ENCODE measurements around the gene COL11A2.

The COL11A2 gene

DNA sequence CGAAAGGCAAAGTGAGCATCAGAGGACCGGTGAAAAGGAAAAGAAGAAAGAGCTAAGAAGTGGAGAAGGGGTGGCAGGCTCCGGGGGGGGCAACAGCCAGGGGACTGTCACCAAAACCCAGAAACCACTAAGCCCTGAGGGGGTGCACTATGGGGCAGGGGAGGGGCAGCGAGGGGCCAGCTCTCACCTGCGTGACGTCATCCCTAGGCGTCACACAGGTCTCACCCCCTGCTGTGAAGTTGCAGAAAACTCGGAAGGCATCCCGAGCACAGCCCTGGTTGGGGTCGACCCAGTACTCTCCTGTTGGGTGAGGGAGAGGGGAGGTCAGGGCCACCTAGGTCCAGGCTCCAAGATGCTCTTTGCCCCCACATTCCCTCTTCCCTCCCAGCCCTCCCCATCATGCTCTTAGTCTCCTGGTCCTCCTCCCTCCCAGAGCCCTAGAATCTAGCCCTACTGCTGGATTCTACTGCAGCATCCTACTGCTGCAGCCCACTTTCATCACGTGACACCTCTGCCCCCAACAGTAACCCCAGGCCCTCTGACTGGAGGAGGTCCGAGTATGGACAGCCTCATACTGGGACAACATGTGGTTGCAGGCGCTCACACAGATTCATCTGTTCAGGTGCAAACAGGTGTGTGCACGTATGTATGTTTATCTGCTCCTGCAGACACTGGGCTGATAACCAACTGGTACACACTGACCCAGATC lies 27.4 kb downstream of the COL11A2 start:
- ATAC-seq, result no peak
- TF ChIP-seq BACH2 (CRISPR knock-in tag; IDR thresholded peaks at IDR 0.05; ENCODE audit: borderline replicate concordance) (no peak), ZFP30 (CRISPR knock-in tag; IDR thresholded peaks at IDR 0.05) (no peak), ISL1 (CRISPR knock-in tag; IDR thresholded peaks at IDR 0.05) (no peak), ESRRG (CRISPR knock-in tag; IDR thresholded peaks at IDR 0.05) (no peak), ZNF565 (CRISPR knock-in tag; conservative IDR thresholded peaks at IDR 0.05; ENCODE audit: low read depth) (no peak), CSDC2 (CRISPR knock-in tag; IDR thresholded peaks at IDR 0.05) (no peak), TOX (CRISPR knock-in tag; IDR thresholded peaks at IDR 0.05; ENCODE audit: borderline replicate concordance) (no peak), ARNTL (CRISPR knock-in tag; IDR thresholded peaks at IDR 0.05; ENCODE audit: borderline replicate concordance, low read depth) (no peak), PPARA (CRISPR knock-in tag; IDR thresholded peaks at IDR 0.05; ENCODE audit: borderline replicate concordance) (no peak), ZNF8 (CRISPR knock-in tag; IDR thresholded peaks at IDR 0.05) (no peak), ZC3H10 (CRISPR knock-in tag; IDR thresholded peaks at IDR 0.05) (no peak)
- TF ChIP-seq, protein P1, sequence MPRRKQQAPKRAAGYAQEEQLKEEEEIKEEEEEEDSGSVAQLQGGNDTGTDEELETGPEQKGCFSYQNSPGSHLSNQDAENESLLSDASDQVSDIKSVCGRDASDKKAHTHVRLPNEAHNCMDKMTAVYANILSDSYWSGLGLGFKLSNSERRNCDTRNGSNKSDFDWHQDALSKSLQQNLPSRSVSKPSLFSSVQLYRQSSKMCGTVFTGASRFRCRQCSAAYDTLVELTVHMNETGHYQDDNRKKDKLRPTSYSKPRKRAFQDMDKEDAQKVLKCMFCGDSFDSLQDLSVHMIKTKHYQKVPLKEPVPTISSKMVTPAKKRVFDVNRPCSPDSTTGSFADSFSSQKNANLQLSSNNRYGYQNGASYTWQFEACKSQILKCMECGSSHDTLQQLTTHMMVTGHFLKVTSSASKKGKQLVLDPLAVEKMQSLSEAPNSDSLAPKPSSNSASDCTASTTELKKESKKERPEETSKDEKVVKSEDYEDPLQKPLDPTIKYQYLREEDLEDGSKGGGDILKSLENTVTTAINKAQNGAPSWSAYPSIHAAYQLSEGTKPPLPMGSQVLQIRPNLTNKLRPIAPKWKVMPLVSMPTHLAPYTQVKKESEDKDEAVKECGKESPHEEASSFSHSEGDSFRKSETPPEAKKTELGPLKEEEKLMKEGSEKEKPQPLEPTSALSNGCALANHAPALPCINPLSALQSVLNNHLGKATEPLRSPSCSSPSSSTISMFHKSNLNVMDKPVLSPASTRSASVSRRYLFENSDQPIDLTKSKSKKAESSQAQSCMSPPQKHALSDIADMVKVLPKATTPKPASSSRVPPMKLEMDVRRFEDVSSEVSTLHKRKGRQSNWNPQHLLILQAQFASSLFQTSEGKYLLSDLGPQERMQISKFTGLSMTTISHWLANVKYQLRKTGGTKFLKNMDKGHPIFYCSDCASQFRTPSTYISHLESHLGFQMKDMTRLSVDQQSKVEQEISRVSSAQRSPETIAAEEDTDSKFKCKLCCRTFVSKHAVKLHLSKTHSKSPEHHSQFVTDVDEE (CRISPR knock-in tag; IDR thresholded peaks at IDR 0.05), result no peak

DNA sequence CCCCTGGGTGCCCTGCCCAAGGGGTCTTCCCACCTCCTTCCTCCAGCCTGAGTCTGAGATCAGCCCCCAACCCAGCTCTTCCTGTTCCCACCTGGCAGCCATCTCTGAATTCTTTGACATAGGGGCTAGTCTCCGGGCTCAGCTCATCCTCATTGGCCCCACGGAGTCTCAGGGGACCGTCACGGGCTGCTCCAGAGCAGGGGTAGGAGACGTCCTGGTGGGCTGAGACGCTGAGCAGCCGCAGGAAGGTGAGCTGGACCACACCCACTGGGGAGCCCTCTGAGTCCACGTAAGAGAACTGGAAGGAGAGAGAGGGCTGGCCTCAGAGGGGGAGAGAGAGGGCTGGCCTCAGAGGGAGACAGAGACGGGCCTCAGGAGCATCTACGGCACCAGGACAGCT lies 28.1 kb downstream of the COL11A2 start:
- TF ChIP-seq ISL1 (CRISPR knock-in tag; IDR thresholded peaks at IDR 0.05) (no peak), ZNF565 (CRISPR knock-in tag; conservative IDR thresholded peaks at IDR 0.05; ENCODE audit: low read depth) (no peak), ZFP3 (CRISPR knock-in tag; IDR thresholded peaks at IDR 0.05) (no peak), OSR1 (CRISPR knock-in tag; IDR thresholded peaks at IDR 0.05) (no peak), ZNF70 (CRISPR knock-in tag; IDR thresholded peaks at IDR 0.05) (no peak), TOX (CRISPR knock-in tag; IDR thresholded peaks at IDR 0.05; ENCODE audit: borderline replicate concordance) (no peak), ZC3H10 (CRISPR knock-in tag; IDR thresholded peaks at IDR 0.05) (no peak)
- TF ChIP-seq, protein P1 (CRISPR knock-in tag; IDR thresholded peaks at IDR 0.05), result no peak
- ATAC-seq, result no peak

DNA sequence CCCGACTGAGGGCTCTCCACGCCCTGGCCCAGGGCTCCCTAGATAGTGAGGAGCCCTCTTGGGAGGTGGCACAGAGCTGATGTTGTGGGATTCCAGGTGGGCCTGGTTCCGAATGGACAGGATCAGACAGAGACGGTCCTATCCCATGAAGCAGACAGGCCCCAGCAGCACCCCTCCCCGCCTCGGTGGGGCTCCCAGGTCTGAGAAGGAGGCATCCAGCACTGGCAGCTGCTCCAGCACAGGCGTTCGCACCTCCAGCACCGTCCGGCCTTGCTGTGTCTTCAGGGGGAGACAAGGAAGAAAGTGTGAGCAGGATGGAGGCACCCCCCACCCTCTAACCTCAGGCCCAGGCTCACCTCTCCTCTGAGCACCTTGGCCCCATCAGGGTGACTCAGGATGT lies 28.7 kb downstream of the COL11A2 start:
- TF ChIP-seq, protein P2, sequence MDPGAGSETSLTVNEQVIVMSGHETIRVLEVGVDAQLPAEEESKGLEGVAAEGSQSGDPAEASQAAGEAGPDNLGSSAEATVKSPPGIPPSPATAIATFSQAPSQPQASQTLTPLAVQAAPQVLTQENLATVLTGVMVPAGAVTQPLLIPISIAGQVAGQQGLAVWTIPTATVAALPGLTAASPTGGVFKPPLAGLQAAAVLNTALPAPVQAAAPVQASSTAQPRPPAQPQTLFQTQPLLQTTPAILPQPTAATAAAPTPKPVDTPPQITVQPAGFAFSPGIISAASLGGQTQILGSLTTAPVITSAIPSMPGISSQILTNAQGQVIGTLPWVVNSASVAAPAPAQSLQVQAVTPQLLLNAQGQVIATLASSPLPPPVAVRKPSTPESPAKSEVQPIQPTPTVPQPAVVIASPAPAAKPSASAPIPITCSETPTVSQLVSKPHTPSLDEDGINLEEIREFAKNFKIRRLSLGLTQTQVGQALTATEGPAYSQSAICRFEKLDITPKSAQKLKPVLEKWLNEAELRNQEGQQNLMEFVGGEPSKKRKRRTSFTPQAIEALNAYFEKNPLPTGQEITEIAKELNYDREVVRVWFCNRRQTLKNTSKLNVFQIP (CRISPR knock-in tag; IDR thresholded peaks at IDR 0.05; ENCODE audit: borderline replicate concordance, low read depth), result no peak
- TF ChIP-seq ZC3H10 (CRISPR knock-in tag; IDR thresholded peaks at IDR 0.05) (no peak), BACH2 (CRISPR knock-in tag; IDR thresholded peaks at IDR 0.05; ENCODE audit: borderline replicate concordance) (no peak), ZFP3 (CRISPR knock-in tag; IDR thresholded peaks at IDR 0.05) (no peak), ARNTL (CRISPR knock-in tag; IDR thresholded peaks at IDR 0.05; ENCODE audit: borderline replicate concordance, low read depth) (no peak), TCF4 (CRISPR knock-in tag; IDR thresholded peaks at IDR 0.05; ENCODE audit: borderline replicate concordance) (no peak), TOX (CRISPR knock-in tag; IDR thresholded peaks at IDR 0.05; ENCODE audit: borderline replicate concordance) (no peak)
- TF ChIP-seq, protein P3, sequence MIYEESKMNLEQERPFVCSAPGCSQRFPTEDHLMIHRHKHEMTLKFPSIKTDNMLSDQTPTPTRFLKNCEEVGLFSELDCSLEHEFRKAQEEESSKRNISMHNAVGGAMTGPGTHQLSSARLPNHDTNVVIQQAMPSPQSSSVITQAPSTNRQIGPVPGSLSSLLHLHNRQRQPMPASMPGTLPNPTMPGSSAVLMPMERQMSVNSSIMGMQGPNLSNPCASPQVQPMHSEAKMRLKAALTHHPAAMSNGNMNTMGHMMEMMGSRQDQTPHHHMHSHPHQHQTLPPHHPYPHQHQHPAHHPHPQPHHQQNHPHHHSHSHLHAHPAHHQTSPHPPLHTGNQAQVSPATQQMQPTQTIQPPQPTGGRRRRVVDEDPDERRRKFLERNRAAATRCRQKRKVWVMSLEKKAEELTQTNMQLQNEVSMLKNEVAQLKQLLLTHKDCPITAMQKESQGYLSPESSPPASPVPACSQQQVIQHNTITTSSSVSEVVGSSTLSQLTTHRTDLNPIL (CRISPR knock-in tag; IDR thresholded peaks at IDR 0.05; ENCODE audit: low read depth), result no peak
- TF ChIP-seq, protein P1 (CRISPR knock-in tag; IDR thresholded peaks at IDR 0.05), result no peak
- no peak for ATAC-seq

Measured in SK-N-SH treated with all-trans-retinoic acid at 6 μM for 48 hours (cell line).